ENCODE measurements around the gene HMGCS2. TPM values are rescaled to one million over a fixed set of nuclear protein-coding genes. Genes with fewer than 3 reads are reported as not detected.
A peak's percentile ranks its signal among the peaks of the same experiment; 100 is the strongest.

HMGCS2 gene
- total and polyA plus RNA-seq, 9 of the 15 experiments (the other 6 are each of a cell fraction or from before 2014, with no cell fraction given), result 0.13 TPM; not detected in 8

- TF ChIP-seq JUND (IDR thresholded peaks at IDR 0.05; ENCODE audit: borderline replicate concordance, low read depth, low read length) (peak; percentile 58; the same call in 1 of the 2 replicates), JUND (tag; IDR thresholded peaks at IDR 0.05; ENCODE audit: borderline replicate concordance, low read depth, low read length) (no peak; the same call in 2 of the 3 replicates), TAF15 (IDR thresholded peaks at IDR 0.05; ENCODE audit: low read depth, low read length) (no peak), SIN3B (IDR thresholded peaks at IDR 0.05; ENCODE audit: low read depth) (no peak), PTTG1 (tag; IDR thresholded peaks at IDR 0.05; ENCODE audit: low read depth) (no peak), SETDB1 (IDR thresholded peaks at IDR 0.05; ENCODE audit: low read length) (no peak), XRCC4 (IDR thresholded peaks at IDR 0.05; ENCODE audit: extremely low read depth, insufficient read depth, insufficient read length) (no peak), EZH2 (IDR thresholded peaks at IDR 0.05; ENCODE audit: borderline replicate concordance, low read depth, low read length) (no peak), TCF7 (IDR thresholded peaks at IDR 0.05; ENCODE audit: borderline replicate concordance) (no peak), MTA2 (IDR thresholded peaks at IDR 0.05; ENCODE audit: low read depth) (no peak), CBX5 (IDR thresholded peaks at IDR 0.05; ENCODE audit: borderline replicate concordance, low read depth) (no peak), FOSL1 (tag; conservative IDR thresholded peaks at IDR 0.05) (peak; percentile 82)
Observed at GRCh38 chr1:119816407-119816806, 47.7 kb upstream of the HMGCS2 start (continued).

DNA sequence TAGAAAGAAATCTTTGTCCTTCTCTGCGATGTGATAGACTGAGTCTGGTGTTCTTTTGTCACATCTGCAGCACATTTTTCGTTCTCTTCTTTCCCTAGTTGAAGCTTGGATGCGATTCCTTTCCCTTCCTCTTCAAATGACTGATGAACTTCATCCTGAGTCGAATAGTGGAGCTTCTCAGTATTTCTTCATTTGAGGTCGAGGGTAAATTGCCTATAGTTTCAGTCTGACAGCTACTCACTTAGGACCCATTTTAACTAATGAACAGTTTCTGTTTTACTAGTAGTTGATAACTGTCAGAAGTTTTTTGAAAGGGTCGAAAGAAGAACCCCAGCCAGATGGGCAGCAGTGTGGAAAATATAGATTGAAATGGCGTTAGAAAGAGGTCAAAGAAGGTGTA, 47.2 kb upstream of the HMGCS2 start:
- no peaks in the 10 kb centered on the region for H3K9me3 ChIP-seq (replicated peaks; ENCODE audit: control insufficient read depth, insufficient read depth, low read depth, low read length)
- H3K9ac ChIP-seq (ENCODE audit: insufficient read depth in 1 of 2, low read depth in 2 of 2, low read length in 2 of 2), result no peak overlapping the region
- intact Hi-C loops (cut with micrococcal nuclease), result no loop called here
- TF ChIP-seq FOXP1 (CRISPR knock-in tag; IDR thresholded peaks at IDR 0.05), result no peak
- in situ Hi-C loops (cut with MboI), result no loop called here
- no TSS peak for BruUV-seq (replicated peaks)
- no peaks in the 10 kb centered on the region for H3K9me1 ChIP-seq (ENCODE audit: control insufficient read depth, insufficient read depth, low read length)
- no peaks in the 10 kb centered on the region for H4K20me1 ChIP-seq (replicated peaks; ENCODE audit: control insufficient read depth, insufficient read depth, low read length)
- CTCF ChIA-PET (ENCODE audit: low intra/inter-chr PET ratio), result no interaction called here
- ATAC-seq (no peak), FAIRE-seq (no peak), DNase-seq (ENCODE audit: extremely low read depth in 1 of 4, low spot score in 3 of 4) (no peak)
- POLR2A ChIA-PET, result interaction anchor here (0.7 to 1.4 kb wide), 4 partner anchors 18 to 58 kb away, joined by 3 to 4 read pairs (median 4); no protein-coding TSS in a partner anchor
- no peak overlapping the region for H3K4me3 ChIP-seq
- H3K27ac ChIP-seq (ENCODE audit: extremely low read depth, low read depth, low read length), result no peak overlapping the region
- peaks cover 0 to 17% of the 10 kb centered on the region in 2 experiments; a peak in 2 of 5 replicates for H3K4me1 ChIP-seq (replicated peaks in 1 of 2; ENCODE audit: control insufficient read depth in 2 of 2, insufficient read depth in 2 of 2, low read length in 2 of 2)
- no peak overlapping the region for H3K4me2 ChIP-seq (ENCODE audit: insufficient read depth, low read length)
- WGBS (ENCODE audit: insufficient coverage, low coverage, missing lambda C conversion rate), result under 1% methylated on average over 7 of the region's 7 CpGs
- H3K27me3 ChIP-seq (ENCODE audit: control insufficient read depth in 2 of 2, insufficient read depth in 2 of 2, low read length in 2 of 2), result peaks cover 0 to 4% of the 10 kb centered on the region in 2 experiments; a peak in 3 of 5 replicates
- H3K36me3 ChIP-seq (ENCODE audit: control insufficient read depth, insufficient read depth, low read length), result no peaks in the 10 kb centered on the region
- no peak overlapping the region for H2AFZ ChIP-seq (ENCODE audit: low read depth, low read length)
- H3K79me2 ChIP-seq (ENCODE audit: control insufficient read depth, insufficient read depth, low read length), result no peaks in the 10 kb centered on the region

Data from K562 (cell line).